Astrocyte of the cerebellum (primary cell): ENCODE data around the gene IL13RA1.

Experiments
- DNase-seq: peaks from one replicate; pipeline ENCODE4 v3.0.0-alpha.2; 2011; ENCODE audit warnings: low read depth
- H3K4me3 ChIP-seq: 2 replicates; pipeline ENCODE4 v1.5.1; 2011; ENCODE audit warnings: mild to moderate bottlenecking, low read depth, low read length, moderate library complexity
- in situ Hi-C: cut with HindIII; loops from 2 replicates; pipeline ENCODE4 v1.10.0; 2017; ENCODE audit warnings: low sequenced_read_pairs
- TF ChIP-seq, protein P1 (sequence below): IDR thresholded peaks from 2 replicates; pipeline ENCODE4 v1.5.1; 2012; ENCODE audit warnings: low read length, low read depth, moderate library complexity, mild to moderate bottlenecking; ENCODE audit errors: missing control alignments

Gene IL13RA1

GRCh38 chrX:118717678-118718391 is 9.6 kb upstream of the IL13RA1 start:
- in situ Hi-C loops, result no loop called here
- no peak for DNase-seq
- TF ChIP-seq, protein P1, sequence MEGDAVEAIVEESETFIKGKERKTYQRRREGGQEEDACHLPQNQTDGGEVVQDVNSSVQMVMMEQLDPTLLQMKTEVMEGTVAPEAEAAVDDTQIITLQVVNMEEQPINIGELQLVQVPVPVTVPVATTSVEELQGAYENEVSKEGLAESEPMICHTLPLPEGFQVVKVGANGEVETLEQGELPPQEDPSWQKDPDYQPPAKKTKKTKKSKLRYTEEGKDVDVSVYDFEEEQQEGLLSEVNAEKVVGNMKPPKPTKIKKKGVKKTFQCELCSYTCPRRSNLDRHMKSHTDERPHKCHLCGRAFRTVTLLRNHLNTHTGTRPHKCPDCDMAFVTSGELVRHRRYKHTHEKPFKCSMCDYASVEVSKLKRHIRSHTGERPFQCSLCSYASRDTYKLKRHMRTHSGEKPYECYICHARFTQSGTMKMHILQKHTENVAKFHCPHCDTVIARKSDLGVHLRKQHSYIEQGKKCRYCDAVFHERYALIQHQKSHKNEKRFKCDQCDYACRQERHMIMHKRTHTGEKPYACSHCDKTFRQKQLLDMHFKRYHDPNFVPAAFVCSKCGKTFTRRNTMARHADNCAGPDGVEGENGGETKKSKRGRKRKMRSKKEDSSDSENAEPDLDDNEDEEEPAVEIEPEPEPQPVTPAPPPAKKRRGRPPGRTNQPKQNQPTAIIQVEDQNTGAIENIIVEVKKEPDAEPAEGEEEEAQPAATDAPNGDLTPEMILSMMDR, result no peak
- H3K4me3 ChIP-seq, result no peak overlapping the region

- TF ChIP-seq, protein P1, result no peak
- H3K4me3 ChIP-seq, result no peak overlapping the region
- in situ Hi-C loops, result no loop called here
- no peak for DNase-seq
These were observed 8.7 kb upstream of the IL13RA1 start for GRCh38 chrX:118718737-118719136.

DNA sequence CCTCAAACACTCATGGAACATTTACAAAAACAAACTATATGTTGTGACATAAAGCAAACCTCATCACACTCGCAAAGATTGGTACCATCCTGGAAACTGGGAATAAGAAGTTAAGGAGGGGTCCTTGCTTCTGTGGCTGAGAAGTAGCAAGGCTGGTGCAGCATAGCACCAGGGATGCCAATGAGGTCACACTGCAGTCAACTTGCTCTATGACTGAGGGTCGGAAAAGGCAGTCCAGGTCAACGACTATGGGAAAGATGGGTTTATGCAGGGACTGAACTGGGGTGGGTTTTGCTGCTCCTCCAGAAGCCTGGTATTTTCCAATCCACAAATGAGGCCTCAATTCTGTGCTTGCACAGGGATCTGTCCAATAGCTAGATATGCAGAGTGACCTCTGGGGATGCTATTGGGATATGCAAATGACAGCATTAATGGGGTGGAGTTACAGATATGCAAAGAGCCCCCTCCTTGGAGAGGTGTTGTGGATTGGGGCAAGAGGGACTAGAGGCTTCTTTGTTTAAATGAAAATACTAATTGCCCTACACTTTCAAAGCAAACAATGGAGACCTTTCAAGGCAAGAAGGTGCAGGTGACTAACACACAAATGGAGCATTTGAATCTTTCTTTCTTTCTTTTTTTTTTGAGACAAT is 7.2 kb upstream of the IL13RA1 start:
- TF ChIP-seq, protein P1, result no peak
- in situ Hi-C loops, result no loop called here
- DNase-seq, result no peak
- H3K4me3 ChIP-seq, result no peak overlapping the region

DNA sequence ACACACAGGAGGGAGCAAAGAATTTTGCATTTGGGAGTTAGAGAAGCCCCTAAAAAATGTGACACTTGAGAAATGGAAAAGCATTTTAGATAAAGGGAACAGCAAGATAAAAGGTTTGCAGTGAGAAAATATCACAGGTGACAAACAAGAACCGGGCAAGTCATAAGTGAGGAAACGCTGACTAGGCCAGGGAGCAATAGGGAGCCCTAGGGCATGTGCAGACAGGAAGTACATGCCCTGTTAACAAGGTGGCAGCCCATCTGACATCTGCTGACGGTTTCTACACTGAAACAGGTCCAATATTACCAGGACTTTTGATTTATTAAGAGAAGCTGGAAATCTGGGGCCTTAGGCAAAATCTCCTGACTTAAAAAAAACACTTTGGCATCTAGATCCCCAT is 4.0 kb upstream of the IL13RA1 start:
- DNase-seq, result no peak
- H3K4me3 ChIP-seq, result no peak overlapping the region
- in situ Hi-C loops, result no loop called here
- TF ChIP-seq, protein P1, result no peak

DNA sequence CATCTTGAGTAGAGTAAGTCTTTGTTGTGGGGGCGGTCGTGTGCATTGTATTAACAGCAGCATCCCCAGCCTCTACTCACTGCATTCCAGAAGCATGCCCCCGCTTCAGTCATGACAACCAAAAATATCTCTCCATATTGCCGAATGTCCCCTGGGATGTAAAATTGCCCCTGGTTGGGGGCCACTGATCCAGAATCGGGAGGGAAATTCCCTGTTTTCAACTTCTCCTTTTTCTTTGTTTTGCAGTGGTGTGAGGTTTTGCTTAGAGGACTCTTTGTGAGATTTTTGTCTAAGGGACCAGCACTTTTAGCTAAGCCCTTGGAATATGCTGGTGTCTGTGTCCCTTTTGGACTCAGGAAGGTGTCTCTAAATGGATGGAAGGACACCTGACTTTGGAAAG is 3.0 kb upstream of the IL13RA1 start:
- no peak for DNase-seq
- in situ Hi-C loops, result no loop called here
- TF ChIP-seq, protein P1, result no peak
- H3K4me3 ChIP-seq, result no peak overlapping the region

GRCh38 chrX:118724775-118725174 is 2.6 kb upstream of the IL13RA1 start:
- H3K4me3 ChIP-seq, result no peak overlapping the region
- DNase-seq, result no peak
- TF ChIP-seq, protein P1, result no peak
- in situ Hi-C loops, result no loop called here
